HCT116 (cell line): Measurements from ENCODE around the gene DDR1.

Experiments used
- ATF3 ChIP-seq: IDR thresholded peaks from 2 replicates; pipeline ENCODE4 v1.6.1; 2012
- CTCF ChIP-seq, 3 experiments: fragments of 200-600 bp in 1 of 3; sonication (generic) in 1 of 3; IDR thresholded peaks in 2 of 3; conservative IDR thresholded peaks in 1 of 3; 2 replicates each; pipeline ENCODE4 v1.5.1; 2012 to 2017; ENCODE audit warnings: low read depth in 2 of 3, low read length in 2 of 3, antibody characterized with exemption in 1 of 3, borderline replicate concordance in 1 of 3, control low read depth in 1 of 3, mild to moderate bottlenecking in 1 of 3, mixed read lengths in 1 of 3, mixed run types in 1 of 3, moderate library complexity in 1 of 3; ENCODE audit not compliant: insufficient read depth in 1 of 3
- ELF1 ChIP-seq: IDR thresholded peaks from 2 replicates; pipeline ENCODE4 v1.6.1; 2012; ENCODE audit warnings: low read depth, borderline replicate concordance
- EZH2 ChIP-seq: fragments of 200-600 bp; sonication (generic); IDR thresholded peaks from 2 replicates; pipeline ENCODE4 v1.6.1; 2017; ENCODE audit warnings: antibody characterized with exemption, mixed run types
- EZH2phosphoT487 ChIP-seq: fragments of 200-600 bp; IDR thresholded peaks from 2 replicates; pipeline ENCODE4 v1.6.1; 2018; ENCODE audit warnings: antibody characterized with exemption, borderline replicate concordance
- JUND ChIP-seq: IDR thresholded peaks from 2 replicates; pipeline ENCODE4 v1.6.1; 2012
- POLR2A ChIP-seq: IDR thresholded peaks from 2 replicates; pipeline ENCODE4 v1.7.0; 2011; ENCODE audit warnings: borderline replicate concordance; ENCODE audit not compliant: insufficient read depth, insufficient read length; ENCODE audit errors: extremely low read depth
- POLR2AphosphoS5 ChIP-seq: IDR thresholded peaks from 2 replicates; pipeline ENCODE4 v1.6.1; 2011; ENCODE audit warnings: mild to moderate bottlenecking, low read depth, low read length, moderate library complexity
- RAD21 ChIP-seq: IDR thresholded peaks from 2 replicates; pipeline ENCODE4 v1.6.1; 2012; ENCODE audit warnings: low read depth, mild to moderate bottlenecking
- SIN3A ChIP-seq: IDR thresholded peaks from 2 replicates; pipeline ENCODE4 v1.6.1; 2012; ENCODE audit warnings: low read depth
- SP1 ChIP-seq: IDR thresholded peaks from 2 replicates; pipeline ENCODE4 v1.6.1; 2012; ENCODE audit warnings: low read depth
- YY1 ChIP-seq: IDR thresholded peaks from 2 replicates; pipeline ENCODE4 v1.6.1; 2011; ENCODE audit warnings: low read length, low read depth, moderate library complexity, mild to moderate bottlenecking; ENCODE audit not compliant: insufficient replicate concordance; ENCODE audit errors: extremely low read depth
- ZNF274 ChIP-seq: fragments of 200-500 bp; sonication (Bioruptor generic); IDR thresholded peaks from 2 replicates; pipeline ENCODE4 v1.6.1; 2014; ENCODE audit warnings: mild to moderate bottlenecking, low read depth, low read length, inconsistent platforms

- TF ChIP-seq CTCF (IDR thresholded peaks at IDR 0.05 in 2 of 3, conservative IDR thresholded peaks at IDR 0.05 in 1 of 3; ENCODE audit: borderline replicate concordance in 1 of 3, insufficient read depth in 1 of 3, low read depth in 2 of 3, low read length in 2 of 3), result no peak
- TF ChIP-seq RAD21, result no peak
- no peak for TF ChIP-seq POLR2A
- no peak for TF ChIP-seq SIN3A
- no peak for TF ChIP-seq ZNF274
- TF ChIP-seq EZH2phosphoT487, result no peak
- no peak for TF ChIP-seq EZH2
- TF ChIP-seq JUND, result no peak
- TF ChIP-seq YY1, result no peak
- TF ChIP-seq ELF1, result no peak
- TF ChIP-seq POLR2AphosphoS5, result no peak
- no peak for TF ChIP-seq SP1
- TF ChIP-seq ATF3, result no peak
Observed at GRCh38 chr6:30931969-30932645, 47.8 kb downstream of the DDR1 start, which contains the start of gene SFTA2.
